ENCODE results near the gene ACTMAP.

ACTMAP gene

GRCh38 chr19:40718774-40719391 lies 31.4 kb downstream of the ACTMAP start:
- DNase-seq (ENCODE audit: low read depth), result no peak

GRCh38 chr19:40717880-40718773 lies 32.1 kb downstream of the ACTMAP start:
- DNase-seq (ENCODE audit: low read depth), result no peak

DNA sequence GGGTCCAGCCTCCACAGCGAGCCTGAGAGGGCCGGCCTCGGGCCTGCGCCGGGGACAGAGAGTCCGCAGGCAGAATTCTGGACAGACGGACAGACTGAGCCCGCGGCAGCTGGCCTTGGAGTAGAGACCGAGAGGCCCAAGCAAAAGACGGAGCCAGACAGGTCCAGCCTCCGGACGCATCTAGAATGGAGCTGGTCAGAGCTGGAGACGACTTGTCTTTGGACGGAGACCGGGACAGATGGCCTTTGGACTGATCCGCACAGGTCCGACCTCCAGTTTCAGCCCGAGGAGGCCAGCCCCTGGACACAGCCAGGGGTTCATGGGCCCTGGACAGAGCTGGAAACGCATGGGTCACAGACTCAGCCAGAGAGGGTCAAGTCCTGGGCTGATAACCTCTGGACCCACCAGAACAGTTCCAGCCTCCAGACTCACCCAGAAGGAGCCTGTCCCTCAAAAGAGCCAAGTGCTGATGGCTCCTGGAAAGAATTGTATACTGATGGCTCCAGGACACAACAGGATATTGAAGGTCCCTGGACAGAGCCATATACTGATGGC lies 32.9 kb downstream of the ACTMAP start:
- no peak for DNase-seq (ENCODE audit: low read depth)

- peak; percentile 97 for DNase-seq (ENCODE audit: low read depth)
Observed at GRCh38 chr19:40716482-40717324, 33.6 kb downstream of the ACTMAP start, which contains the start of the genes COQ8B and ITPKC. COQ8B (minus strand) TSS chr19:40716886; CDS start chr19:40714632, 2,254 bp downstream. ITPKC (plus strand) TSS chr19:40717112; CDS start chr19:40717136, 24 bp downstream.

GRCh38 chr19:40716031-40716481 lies 34.2 kb downstream of the ACTMAP start:
- no peak for DNase-seq (ENCODE audit: low read depth)

GRCh38 chr19:40714441-40715299 lies 35.6 kb downstream of the ACTMAP start:
- peak; percentile 85 for DNase-seq (ENCODE audit: low read depth)

GRCh38 chr19:40713939-40714338 lies 36.3 kb downstream of the ACTMAP start:
- DNase-seq (ENCODE audit: low read depth), result no peak

DNA sequence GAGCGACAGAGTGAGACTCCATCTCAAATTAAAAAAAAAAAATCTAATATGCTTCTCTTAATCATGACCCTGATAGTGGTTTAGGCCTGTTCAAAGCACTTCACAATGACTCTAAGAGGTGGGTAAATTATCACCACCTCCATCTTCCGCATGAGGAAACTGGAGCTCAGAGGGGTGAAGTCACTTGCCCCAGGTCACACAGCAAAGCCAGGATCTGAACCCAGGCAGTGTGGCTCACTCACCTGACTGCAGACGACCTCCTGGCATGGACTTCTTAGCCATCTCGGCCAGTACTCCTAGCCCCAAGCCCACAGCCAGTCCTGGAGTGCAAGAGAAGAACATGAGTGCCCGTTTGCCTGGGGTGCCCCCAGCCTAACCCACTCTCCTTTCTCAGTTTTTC lies 40.5 kb downstream of the ACTMAP start:
- no peak for DNase-seq (ENCODE audit: low read depth)

DNA sequence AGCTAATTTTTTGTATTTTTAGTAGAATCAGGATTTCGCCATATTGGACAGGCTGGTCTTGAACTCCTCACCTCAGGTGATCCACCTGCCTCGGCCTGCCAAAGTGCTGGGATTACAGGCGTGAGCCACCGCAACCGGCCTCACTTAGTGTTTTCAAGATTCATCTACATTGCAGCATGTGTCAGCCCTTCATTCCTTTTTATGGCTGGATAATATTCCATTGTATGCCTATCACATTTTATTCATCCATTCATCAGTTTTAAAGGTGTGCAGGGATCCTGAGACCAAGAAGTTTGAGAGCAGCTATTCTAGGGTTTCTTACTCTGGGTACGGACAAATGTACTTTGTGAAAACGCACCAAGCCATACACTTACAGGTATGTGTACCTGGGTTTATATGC lies 42.7 kb downstream of the ACTMAP start:
- DNase-seq (ENCODE audit: low read depth), result no peak

- no peak for DNase-seq (ENCODE audit: low read depth)
Observed at GRCh38 chr19:40705950-40706619, 44.2 kb downstream of the ACTMAP start.

GRCh38 chr19:40705362-40705651 lies 45.0 kb downstream of the ACTMAP start:
- DNase-seq (ENCODE audit: low read depth), result peak; percentile 59

DNA sequence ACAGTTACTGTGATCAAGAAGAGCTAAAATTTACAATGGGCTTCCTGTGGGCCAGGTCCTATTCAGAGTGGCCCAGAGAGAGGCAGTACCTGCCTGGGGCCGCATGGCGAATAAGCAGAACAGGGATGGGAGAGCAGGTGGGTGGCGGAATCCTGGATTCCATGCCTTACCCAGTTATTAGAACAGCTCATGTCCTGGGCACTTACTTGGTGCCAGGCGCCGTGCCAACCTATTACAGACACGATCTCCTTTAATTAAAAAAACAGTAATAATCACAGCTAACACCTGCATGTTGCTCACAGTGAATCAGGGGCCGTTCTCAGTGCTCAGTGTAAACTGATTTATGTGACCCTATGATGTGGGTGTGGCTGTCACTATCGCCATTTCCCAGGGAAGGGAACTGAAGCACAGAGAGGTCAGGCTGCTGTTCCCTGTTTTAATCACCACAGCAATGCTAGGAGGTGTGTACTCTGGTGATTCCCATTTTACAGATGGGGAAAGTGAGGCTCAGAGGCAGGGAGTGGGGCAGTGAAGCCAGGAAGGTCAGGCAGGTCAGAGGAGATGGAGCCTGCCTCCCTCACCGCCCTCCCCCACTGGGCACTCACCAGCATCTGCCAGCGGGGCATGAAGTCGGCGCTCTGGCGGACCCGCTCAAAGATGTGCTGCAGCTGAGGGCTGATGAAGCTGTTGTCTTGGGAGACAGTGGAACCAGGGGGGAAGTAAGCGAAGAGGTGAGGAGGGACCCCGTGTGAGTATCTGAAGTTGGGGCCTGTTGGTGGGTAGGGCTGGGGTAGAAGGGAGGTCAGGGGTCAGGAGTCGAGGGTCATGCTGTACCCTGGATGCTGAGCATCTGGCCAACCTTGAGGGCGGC lies 45.6 kb downstream of the ACTMAP start:
- no peak for DNase-seq (ENCODE audit: low read depth)

GRCh38 chr19:40703029-40703755 lies 47.1 kb downstream of the ACTMAP start:
- no peak for DNase-seq (ENCODE audit: low read depth)

GRCh38 chr19:40702337-40703012 lies 47.8 kb downstream of the ACTMAP start:
- no peak for DNase-seq (ENCODE audit: low read depth)

GRCh38 chr19:40701758-40702157 lies 48.5 kb downstream of the ACTMAP start:
- DNase-seq (ENCODE audit: low read depth), result no peak

- DNase-seq (ENCODE audit: low read depth), result no peak
Observed at GRCh38 chr19:40700083-40700482, 50.2 kb downstream of the ACTMAP start.

DNA sequence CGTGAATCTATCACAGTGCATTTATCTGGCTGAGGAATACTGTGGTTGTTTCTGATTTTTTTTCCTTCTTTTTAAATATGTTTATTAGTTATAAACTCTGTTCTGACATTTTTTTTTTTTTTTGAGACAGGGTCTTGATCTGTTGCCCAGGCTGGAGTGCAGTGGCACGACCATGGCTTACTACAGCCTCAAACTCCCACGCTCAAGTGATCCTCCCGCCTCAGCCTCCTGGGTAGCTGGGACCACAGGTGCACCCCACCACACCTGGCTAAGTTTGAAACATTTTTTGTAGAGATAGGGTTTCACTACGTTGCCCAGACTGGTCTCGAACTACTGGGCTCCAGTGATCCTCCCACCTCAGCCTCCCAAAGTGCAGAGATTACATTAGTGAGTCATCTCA lies 53.3 kb downstream of the ACTMAP start:
- no peak for DNase-seq (ENCODE audit: low read depth)

DNA sequence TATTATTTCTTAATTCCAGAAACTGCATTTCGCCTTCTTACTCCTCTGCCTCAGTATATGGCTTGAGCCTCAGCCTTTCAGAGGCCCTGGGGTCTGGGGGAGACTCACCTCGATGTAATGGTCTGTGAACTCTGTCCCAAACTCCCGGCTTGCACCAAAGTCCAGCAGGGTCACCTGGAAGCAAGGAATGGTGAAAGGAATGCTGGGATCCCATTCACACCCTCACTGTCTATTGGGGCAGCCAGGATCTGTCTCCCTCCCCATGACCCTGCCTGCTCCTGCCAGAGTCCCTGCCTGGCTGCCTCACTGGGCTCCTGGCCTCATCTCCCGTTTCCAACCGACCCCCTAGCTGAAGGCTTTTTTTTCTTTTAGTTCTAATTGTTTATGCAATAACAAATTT lies 54.4 kb downstream of the ACTMAP start:
- no peak for DNase-seq (ENCODE audit: low read depth)

Measured in stromal cell of bone marrow (primary cell).